NCI-H2081 (cell line): ENCODE data around the gene SUB1.
"Not testable (repeated sequence)": the region's sequence is repeated elsewhere in the genome, so short reads cannot be mapped to it uniquely, and the experiment has no call there.

Source experiments
- DNase-seq, 2 experiments: peaks; one replicate each; lab custom pipeline; 2025; lab: John Stamatoyannopoulos, UW

The SUB1 gene

DNA sequence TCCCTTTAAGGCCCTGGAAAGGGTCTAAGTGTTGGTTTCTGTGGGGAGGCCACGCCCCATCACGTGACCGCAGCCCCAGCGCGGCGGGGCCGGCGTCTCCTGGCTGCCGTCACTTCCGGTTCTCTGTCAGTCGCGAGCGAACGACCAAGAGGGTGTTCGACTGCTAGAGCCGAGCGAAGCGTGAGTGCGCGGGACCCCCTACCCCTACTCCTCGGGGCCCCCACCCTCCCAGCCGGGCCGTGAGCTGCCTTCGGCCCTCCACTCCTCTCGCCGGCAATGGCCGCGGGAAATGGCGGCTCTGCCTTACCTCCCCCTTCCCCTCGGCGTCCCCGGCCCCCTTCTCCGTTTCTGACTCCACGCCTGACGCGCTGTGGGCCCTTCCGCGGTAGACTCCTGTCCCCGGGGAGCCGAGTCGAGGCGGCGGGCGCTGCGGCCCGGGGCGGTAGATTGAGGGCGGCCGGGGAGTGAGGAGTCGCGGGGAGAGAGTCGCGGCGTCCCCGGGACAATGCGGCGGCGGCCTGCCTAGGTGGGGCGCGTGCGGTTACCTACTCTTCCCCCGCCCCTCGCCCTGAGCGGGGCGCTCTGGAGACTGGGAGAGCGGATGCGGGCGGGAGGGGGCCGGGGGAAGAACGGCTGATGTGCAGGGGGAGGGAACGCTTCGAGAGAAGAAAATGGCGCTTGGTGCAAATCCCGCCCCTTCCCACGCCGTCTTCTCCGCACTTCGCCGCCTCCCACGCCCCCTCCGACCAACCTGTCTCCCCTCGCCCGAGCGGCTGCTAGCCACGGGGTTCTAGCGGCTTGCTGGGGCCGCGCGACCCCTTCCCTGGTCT is at the start of gene SUB1:
Gene SUB1, plus strand, starts transcription at position 112 of the 830 bp plus-strand sequence. CDS start 2,956 bp downstream, outside the sequence.
- peak; percentile 97 to 98 for DNase-seq

DNA sequence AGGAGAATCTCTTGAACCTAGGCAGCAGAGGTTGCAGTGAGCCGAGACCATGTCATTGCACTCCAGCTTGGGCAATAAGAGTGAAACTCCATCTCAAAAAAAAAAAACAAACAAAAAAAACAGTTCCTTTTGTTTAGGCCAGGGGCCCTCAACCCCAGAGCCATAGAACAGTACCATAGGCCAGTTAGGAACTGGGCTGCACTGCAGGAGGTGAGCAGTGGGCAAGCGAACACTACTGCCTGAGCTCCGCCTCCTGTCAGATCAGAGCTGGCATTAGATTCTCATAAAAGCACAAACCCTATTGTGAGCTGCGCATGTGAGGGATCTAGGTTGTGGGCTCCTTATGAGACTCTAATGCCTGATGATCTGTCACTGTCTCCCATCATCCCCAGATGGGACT is 49.1 kb upstream of the SUB1 start:
- peak in 1 of 2 experiments; percentile 30 for DNase-seq

DNA sequence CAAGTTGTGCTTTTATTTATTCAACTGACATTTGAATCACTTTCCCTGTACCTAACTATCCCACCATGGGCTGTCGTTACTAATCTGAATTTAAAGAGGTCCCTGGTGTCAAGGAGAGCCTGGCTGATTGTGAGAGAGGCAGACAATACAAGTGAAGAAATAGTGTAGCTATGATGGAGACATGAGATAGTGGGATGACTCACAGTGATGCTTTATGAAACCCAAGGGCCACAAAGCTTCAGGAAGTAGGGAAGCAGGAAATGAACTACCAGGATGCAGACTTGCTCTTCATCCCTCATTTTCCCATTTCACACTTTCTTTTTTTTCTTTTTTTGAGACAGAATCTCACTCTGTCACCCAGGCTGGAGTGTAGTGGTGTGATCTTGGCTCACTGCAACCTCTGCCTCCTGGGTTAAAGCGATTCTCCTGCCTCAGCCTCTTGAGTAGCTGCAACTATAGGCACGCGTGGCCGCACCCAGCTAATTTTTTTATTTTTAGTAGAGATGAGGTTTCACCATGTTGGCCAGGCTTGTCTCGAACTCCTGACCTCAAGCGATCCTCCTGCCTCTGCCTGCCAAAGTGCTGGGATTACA is 47.8 kb upstream of the SUB1 start:
- not testable (repeated sequence) for DNase-seq

DNA sequence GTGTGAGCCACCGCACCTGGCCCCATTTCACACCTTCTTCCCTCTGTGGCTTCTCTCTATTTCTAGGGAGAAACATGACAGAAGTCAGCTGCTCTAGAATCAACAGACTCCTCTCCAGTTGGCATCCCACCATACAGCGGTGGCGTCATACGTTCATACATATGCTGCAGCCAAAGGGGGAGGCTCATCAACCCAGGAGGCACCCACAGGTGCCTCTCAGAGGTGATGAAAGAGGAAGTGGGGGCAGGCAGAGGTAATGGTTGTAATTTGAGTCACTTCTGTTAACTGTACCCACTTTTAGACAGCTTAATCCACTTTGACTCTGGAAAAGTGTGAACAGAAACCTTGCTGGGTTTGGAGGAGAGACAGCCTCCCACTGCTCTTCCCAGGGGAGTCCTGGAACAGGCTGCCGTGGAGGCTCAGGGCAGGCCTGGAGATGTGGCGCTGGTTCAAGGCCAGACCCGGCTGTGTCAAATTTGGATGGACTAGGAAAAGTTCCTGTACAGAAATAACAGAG is 47.3 kb upstream of the SUB1 start:
- peak; percentile 79 to 91 for DNase-seq

DNA sequence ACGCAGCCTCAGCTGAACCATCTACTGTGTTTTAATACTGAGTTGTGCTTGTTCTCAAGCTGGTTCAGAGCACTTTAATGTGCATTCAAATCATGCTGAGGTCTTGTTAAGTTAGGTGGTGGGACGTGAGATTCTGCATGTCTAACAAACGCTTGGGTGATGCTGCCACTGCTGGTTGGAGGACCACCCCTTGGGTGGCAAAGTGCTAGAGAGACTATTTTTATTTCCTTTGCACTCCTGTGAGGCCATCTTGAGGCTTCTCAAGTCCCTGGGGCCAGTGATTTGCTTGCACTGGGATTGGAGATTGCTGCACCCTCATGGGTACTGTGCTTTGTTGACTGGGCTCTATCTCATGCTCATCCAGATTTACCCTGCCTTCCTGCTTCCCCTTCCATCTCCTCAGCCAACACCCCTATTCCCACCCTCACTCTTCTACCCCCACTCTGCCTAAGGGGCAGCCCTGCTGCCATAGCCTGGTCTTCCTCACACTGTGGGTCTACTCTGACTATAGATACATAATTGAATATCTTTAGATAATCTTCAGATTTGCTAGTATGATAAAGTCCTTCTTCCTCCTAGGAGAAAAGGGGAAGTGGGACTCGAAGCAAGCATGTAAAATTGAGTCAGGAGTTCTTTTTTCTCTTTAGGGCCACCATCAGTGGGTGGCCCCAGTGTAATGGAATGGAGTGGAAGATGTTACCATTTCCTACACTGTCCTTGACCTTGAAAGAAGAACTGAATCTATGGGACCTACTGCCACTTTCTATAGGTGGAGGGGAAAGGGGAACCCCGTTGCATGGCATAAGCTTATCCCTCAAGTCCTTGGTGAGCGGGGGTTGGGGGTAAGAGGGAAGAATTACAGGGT is 45.1 kb upstream of the SUB1 start:
- no peak for DNase-seq

DNA sequence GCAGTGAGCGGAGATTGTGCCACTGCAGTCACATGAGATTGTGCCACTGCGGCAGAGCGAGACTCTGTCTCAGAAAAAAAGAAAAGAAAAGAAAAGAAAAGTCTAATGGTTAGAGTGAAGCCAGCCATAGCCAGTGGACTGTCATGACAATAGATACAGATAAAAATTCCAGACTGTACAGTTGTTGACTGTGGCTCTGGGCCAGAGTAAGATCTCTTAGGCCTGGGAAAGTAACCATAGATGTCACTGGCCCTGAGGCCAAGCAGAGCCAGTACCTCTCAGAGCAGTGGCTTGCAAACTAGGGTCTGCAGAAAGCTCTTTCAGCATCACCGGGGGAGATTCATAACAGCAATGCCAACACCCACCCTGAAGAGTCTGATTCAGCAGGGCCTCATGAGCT is 44.1 kb upstream of the SUB1 start:
- DNase-seq: no peak

DNA sequence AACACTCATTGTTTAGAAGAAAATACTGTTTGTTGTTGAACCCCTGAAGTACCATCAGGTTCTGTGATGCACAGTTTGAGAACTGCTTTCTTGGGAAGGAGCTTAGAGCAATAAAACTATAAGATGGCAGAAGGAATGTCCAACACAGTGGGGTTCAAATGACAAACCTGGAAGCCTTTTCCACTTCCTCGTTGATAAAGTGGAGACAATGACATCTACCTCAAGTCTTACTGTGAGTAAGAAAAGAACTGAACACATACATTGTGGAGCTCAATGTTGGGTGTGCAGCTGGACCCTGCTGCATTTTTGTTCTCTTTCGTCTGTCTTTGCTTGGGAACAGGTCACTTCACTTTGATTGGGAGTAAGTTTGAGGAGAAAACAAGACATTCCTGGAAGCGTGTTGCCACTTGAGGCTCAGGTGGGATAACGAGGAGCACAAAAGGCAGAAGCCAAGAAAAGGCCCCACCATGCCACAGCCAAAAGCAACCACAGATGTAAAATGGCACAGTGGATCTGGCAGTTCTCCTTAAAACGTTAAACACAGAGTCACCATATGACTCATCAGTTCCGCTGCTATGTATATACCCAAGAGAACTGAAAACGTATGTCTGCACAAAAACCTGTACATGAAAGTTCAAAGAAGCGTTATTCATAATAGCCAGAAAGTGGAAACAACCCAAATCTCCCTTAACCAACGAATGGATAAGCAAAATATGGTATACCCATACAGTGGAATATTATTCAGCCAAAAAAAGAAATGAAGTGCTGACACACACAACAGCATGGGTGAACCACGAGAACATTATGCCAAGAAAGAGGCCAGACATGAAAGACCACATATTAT is 42.9 kb upstream of the SUB1 start:
- DNase-seq: no peak

DNA sequence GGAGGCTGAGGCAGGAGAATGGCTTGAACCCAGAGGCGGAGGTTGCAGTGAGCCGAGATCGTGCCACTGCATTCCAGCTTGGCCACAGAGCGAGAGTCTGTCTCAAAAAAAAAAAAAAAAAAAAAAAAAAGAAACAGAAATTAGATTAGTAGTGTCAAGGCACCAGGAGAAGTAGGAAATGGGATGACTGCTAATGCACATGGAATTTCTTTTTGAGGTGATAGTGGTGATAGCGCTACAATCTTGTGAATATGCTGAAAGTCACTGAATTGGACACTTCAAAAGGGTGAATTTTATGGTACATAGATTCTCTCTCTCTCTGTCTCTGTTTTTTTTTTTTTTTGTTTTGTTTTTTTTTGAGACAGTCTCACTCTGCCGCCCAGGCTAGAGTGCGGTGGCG is 42.1 kb upstream of the SUB1 start:
- DNase-seq: no peak

DNA sequence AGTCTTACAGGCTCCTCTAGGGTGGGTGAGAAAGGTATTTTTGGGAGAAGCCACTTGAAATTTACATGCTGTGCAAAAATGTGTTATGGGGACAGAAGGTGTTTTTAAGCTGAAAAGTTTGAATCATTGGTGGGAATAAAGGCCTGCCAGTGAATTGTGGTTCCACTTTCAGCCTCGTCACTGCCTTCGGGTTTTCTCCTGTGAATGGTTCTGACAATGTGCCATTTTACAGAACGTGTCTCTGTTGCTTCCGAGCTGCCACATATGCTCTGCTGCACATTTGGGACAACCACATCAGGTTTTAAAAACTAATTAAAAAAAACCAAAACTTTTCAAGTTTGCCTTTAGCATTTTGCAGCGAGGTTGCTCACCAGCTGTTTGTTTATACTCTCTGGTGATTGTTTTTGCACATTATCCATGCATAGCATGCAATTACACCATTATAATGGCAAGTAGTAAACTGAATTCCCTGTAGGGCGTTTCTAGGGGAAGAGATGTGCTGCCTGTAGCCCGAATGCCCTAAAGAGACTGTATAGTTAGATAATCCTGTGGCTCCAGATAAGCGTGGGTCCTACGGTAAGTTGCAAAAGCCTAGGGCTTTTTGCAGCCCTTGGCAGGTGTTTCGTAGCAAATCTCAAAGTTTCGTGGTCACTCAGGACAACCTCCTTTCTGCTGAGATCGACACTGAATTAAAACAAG is 40.1 kb upstream of the SUB1 start:
- DNase-seq: no peak

DNA sequence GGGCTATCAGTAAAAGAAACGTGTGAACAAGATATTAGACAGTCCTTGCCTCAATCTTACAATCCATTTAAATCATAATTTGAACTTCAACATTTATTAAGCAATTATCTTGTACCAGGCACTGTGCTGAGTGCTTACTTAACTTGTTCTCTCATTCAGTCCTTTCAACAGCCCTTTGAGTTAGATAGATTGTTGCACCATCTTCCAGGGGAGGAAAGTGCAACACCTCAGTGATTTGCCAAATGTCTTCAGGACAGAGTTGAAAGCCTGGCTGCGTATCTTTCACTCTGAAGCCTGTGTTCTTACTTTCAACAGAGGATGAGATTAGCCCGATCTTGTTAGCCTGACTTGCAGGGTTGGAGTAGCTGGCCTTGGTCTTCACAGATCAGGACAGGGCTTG is 34.2 kb upstream of the SUB1 start:
- no peak for DNase-seq

DNA sequence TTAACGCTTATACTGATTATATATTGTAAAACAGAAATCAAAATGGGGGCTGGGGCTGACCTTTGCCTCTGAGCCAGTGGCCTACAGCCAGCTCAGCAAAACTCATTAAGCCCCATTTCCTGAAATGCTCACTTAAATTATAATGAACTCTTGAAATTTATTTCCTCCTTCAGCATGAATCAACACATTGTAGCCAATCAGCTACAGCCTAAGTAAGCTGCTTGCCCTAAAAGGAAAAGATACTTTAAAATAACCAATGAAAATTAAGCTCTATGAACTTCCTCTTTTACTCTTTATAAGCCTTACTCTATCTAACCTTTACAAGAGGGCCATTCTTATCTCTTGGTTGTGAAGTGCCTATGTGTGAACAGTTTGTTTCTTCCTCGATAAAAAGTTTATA is 33.5 kb upstream of the SUB1 start:
- no peak for DNase-seq

DNA sequence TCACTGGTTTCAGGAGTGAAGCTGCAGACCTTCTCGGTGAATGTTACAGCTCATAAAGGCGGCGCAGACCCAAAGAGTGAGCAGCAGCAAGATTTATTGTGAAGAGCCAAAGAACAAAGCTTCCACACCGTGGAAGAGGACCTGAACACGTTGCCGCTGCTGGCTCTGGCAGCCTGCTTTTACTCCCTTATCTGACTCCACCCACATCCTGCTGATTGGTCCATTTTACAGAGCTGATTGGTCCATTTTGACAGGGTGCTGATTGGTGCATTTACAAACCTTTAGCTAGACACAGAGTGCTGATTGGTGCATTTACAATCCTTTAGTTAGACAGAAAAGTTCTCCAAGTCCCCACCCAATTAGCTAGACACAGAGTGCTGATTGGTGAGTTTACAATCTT is 32.9 kb upstream of the SUB1 start:
- DNase-seq: not testable (repeated sequence)

DNA sequence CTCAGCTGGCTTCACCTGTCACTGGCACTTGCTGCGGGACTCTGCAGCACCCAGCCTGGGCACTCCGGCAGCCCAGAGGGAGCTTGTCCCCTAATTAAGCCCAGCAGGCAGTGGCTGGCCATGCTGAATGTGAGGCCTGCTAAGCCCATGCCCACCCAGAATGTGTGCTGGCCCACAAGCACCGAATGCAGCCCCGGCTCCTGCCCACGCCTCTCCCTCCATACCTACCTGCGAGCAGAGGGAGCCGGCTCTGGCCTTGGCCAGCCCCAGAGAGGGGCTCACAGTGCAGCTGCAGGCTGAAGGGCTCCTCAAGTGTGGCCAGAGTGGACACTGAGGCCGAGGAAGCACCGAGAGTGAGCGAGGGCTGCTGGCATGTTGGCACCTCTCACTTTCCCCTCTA is 32.4 kb upstream of the SUB1 start:
- DNase-seq: no peak

DNA sequence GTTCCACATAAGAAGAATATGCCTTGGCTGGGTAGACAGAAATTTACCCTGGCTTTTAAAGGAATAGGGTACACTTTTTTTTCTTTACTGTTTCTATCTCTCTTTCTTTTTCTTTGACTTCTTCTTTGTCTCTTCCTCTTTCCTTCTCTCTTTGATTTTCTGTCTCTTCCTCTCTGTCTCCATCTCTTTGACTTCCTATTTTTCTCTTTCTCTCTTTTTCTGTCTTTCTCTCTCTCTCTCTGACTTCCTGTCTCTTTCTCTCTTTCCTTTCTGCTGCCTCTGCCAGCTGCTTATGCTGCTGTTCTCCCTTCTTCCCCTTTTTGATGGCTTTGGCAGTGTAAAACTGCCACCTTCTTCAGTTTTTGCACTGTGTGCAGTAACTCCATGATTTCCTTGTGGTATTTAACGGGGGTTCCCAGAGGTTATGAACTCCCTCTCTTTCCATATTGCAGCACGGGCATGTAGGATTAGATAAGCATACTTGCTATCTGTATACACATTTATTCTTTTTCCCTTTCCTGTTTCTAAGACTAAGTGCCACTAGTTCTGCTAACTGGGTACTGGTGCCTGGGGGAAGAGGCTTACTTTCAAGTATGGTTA is 31.1 kb upstream of the SUB1 start:
- DNase-seq: not testable (repeated sequence)

DNA sequence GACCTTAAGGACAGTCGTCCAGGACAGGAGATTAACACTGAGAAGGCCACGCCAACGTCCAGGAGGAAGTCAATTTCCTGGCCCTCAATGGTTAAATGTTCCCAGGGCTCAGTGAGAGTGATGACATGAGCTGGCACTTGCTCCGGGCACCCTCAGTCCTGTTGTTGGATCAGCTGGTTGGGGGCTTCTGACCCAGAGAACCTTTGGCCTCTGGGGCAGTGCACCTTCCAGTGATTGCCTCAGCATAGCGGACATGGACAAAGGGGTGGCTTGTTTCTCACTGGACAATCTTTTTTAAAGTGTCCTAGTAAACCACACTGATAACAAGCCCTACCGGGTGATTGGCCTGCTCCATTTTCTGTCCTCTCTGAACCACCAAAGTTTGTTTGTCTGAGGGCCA is 28.8 kb upstream of the SUB1 start:
- DNase-seq: not testable (repeated sequence)

DNA sequence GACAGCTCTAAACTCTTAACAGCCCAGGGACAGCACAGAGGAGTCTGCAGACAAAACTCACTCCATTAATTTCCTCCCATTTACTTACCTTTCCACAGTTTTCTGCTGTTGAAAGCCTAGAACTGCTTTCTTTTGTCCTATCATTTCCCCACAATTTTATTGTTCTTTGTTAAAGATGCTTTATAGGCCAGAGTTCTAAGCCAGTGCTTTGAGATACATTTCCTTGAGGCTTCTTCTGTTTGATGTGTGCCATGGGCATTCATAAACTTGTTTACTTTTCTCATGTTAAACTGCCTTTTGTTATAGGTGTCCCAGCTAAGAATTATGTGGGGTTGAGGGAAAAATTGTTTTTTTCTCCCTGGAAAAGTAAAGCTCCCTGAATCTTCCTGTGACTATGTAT is 25.9 kb upstream of the SUB1 start:
- DNase-seq: no peak

DNA sequence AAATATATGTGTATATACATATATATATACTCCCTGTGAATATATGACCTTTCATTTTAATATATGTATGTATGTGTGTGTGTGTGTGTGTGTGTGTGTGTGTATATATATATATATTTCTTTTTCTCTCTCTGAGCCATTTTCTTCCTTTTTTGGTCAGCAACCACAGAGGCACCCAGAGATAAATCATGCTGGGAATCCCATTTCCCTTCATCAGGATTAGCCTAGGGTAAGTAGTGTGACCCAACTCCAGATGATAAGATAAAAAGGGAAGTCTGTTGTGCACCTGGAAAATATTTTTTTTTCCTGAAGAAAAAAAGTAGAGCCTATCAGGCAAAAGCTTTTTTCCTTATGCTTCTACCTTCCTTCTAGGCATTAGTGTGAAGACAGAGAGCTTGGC is 25.4 kb upstream of the SUB1 start:
- DNase-seq: no peak

DNA sequence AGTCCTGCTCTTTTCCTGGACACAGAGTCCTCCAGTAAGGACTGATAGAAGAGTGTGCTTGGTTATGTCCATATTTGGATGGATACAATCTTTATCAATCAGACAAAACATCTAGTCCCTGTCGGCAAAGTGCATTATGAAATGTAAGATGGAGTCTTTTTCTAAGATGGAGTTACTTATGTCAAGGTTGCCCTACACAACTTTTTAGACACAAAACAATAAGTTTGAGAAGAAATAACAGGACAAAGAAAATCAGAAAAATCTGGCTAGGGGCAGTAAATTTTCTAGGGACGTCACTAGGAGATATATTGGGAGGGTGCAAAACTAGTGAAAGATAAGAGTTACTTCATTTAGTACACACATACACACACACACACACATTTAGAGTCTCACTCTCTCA is 23.3 kb upstream of the SUB1 start:
- no peak for DNase-seq

DNA sequence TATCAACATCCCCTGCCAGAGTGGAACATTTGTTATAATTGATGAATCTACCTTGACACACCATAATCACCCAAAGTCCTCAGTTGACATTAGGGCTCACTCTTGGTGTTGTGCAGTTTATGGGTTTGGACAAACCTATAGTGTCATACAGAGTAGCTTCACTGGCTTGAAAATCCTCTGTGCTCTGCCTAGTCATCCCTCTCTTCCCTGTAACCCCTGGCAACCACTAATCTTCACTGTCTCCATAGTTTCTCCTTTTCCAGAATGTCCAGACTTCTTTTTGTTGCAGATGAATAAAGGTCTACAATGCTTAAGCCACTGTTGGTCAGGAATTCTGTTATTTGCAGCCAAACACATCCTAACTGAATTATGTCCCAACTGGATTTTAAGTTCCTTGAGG is 22.5 kb upstream of the SUB1 start:
- no peak for DNase-seq

DNA sequence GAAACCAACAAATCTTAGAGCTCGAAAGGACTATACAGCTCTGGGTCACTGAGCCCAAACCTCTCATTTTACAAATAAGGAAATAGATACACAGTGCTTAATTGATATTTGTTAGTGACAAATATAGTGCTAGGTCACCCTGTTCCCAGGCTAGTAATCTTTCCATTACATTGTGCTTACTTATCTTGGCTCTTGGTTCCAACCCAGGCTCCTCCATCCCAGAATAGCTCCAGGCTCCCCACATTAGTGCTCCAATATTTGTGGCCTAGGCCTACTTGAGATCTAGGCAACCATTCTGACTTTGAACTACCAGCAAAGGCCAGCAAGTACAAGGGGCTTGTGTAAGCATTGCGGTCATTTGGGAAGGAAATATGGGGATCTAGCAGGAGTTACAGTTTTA is 21.7 kb upstream of the SUB1 start:
- no peak for DNase-seq

DNA sequence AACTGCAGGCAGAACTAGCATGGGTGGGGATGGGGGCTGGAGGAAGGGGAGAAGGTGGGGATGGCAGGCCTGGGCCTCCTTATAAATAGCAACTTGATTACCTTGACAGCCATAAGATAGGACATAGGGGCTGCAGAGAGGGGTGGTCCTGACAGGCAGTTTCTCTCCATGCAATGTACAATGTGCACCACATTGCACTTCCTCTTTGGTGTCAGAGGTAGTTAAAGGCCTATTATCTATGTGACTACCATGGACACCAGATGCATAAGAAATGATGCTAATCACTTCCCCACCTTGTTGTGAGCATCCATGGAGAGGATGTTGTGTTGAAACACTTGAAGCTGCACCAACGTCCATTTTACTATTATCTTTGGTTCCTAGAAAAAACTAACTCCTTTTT is 20.2 kb upstream of the SUB1 start:
- no peak for DNase-seq
